ENCODE data around the gene EPG5. TPM values are rescaled to one million over a fixed set of nuclear protein-coding genes. Genes with fewer than 3 reads are reported as not detected.

EPG5 gene
- total RNA-seq, 1 experiment from 2014 or later: 16.1 TPM

DNA sequence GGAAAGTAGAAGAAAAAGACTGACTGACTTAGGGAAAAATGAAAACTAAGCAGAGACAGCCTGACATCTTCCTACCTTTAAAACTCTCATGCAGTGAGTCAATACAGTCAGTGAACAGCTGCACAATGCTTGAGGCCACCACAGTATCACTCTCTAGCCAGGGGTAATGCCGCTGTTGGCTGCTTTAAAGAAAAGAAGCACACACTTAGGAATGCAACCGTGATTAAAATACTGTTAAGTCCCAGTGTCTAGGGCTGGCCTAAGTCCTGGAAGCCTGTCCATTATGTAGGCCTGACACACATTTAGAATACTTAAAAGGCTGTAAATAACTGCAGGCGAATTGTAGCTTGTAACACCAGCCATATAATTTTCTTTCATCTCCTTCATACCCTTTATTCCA lies 91.0 kb downstream of the EPG5 start:
- TF ChIP-seq, protein P1, sequence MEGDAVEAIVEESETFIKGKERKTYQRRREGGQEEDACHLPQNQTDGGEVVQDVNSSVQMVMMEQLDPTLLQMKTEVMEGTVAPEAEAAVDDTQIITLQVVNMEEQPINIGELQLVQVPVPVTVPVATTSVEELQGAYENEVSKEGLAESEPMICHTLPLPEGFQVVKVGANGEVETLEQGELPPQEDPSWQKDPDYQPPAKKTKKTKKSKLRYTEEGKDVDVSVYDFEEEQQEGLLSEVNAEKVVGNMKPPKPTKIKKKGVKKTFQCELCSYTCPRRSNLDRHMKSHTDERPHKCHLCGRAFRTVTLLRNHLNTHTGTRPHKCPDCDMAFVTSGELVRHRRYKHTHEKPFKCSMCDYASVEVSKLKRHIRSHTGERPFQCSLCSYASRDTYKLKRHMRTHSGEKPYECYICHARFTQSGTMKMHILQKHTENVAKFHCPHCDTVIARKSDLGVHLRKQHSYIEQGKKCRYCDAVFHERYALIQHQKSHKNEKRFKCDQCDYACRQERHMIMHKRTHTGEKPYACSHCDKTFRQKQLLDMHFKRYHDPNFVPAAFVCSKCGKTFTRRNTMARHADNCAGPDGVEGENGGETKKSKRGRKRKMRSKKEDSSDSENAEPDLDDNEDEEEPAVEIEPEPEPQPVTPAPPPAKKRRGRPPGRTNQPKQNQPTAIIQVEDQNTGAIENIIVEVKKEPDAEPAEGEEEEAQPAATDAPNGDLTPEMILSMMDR (conservative IDR thresholded peaks at IDR 0.05): no peak
- no peak overlapping the region for H2BK12ac ChIP-seq (ENCODE audit: insufficient read length, low read depth, low read length)
- no peak overlapping the region for H4K8ac ChIP-seq (replicated peaks; ENCODE audit: insufficient read length, low read depth, low read length)
- H2BK15ac ChIP-seq (ENCODE audit: low read depth, low read length): no peak overlapping the region
- no peaks in the 10 kb centered on the region for H3K23me2 ChIP-seq (ENCODE audit: insufficient read length, low read depth, low read length, poor library complexity, severe bottlenecking)
- no peaks in the 10 kb centered on the region for H3K27me3 ChIP-seq (ENCODE audit: insufficient read depth, low read length)
- H3K18ac ChIP-seq (ENCODE audit: insufficient read length, low read depth, low read length): no peak overlapping the region
- no peaks in the 10 kb centered on the region for H3K79me2 ChIP-seq (ENCODE audit: insufficient read depth, low read length)
- Mint-ChIP-seq H3K4me3 (no peak overlapping the region), H3K27ac (no peak overlapping the region), H3K9me3 (peaks cover 3 to 7% of the 10 kb centered on the region in 2 experiments; a peak in 4 of 5 replicates), H3K36me3 (ENCODE audit: insufficient read depth in 1 of 3, low read depth in 3 of 3) (peaks cover 20 to 46% (median 38%) of the 10 kb centered on the region in 3 experiments; a peak in 6 of 7 replicates), H3K27me3 (ENCODE audit: low read depth) (no peaks in the 10 kb centered on the region), H3K4me1 (peaks cover 3 to 6% of the 10 kb centered on the region in 2 experiments; a peak in 3 of 4 replicates)
- DNase-seq: no peak
- H3K23ac ChIP-seq (ENCODE audit: insufficient read length, low read depth, low read length): no peak overlapping the region
- H3K4ac ChIP-seq (ENCODE audit: low read depth, low read length): no peak overlapping the region
- H3K4me1 ChIP-seq (ENCODE audit: insufficient read depth, low read length): no peaks in the 10 kb centered on the region
- no peak overlapping the region for H3T11ph ChIP-seq (ENCODE audit: low read length)
- H3K14ac ChIP-seq (ENCODE audit: insufficient read depth, low read length): no peak overlapping the region
- no peak overlapping the region for H4K5ac ChIP-seq (ENCODE audit: insufficient read length, low read depth, low read length)
- whole genome bisulfite sequencing (ENCODE audit: extremely low coverage, insufficient read length, low lambda C conversion rate): no CpG with 5 or more reads among the region's 3 CpGs
- H2BK120ac ChIP-seq (ENCODE audit: low read depth, low read length, poor library complexity, severe bottlenecking): no peak overlapping the region
- H3K9ac ChIP-seq (ENCODE audit: extremely low read depth, insufficient read length, low read length): no peak overlapping the region
- H2AK5ac ChIP-seq (ENCODE audit: insufficient read length, low read length): no peak overlapping the region
- no peak overlapping the region for H4K91ac ChIP-seq (ENCODE audit: insufficient read length, low read depth, low read length)
- H3K79me1 ChIP-seq (ENCODE audit: insufficient read depth, low read depth, low read length, poor library complexity, severe bottlenecking): no peaks in the 10 kb centered on the region
- H3K27ac ChIP-seq (ENCODE audit: insufficient read length, low read depth, low read length): no peak overlapping the region
- no peaks in the 10 kb centered on the region for H4K20me1 ChIP-seq (ENCODE audit: control insufficient read depth, insufficient read depth, insufficient read length)
- H3K56ac ChIP-seq (ENCODE audit: insufficient read length, low read depth, low read length): no peak overlapping the region
- no peak overlapping the region for H3K4me2 ChIP-seq (ENCODE audit: insufficient read depth, insufficient read length, low read length)
- H2AFZ ChIP-seq (ENCODE audit: low read length): no peak overlapping the region
- no peaks in the 10 kb centered on the region for H3K9me3 ChIP-seq (ENCODE audit: control insufficient read depth, low read depth, low read length)
- no peak overlapping the region for H2BK20ac ChIP-seq (ENCODE audit: low read depth, low read length, poor library complexity, severe bottlenecking)
- H2BK5ac ChIP-seq (ENCODE audit: insufficient read length, low read length): no peak overlapping the region
